ENCODE data around the gene PLA2G1B.

Gene PLA2G1B

DNA sequence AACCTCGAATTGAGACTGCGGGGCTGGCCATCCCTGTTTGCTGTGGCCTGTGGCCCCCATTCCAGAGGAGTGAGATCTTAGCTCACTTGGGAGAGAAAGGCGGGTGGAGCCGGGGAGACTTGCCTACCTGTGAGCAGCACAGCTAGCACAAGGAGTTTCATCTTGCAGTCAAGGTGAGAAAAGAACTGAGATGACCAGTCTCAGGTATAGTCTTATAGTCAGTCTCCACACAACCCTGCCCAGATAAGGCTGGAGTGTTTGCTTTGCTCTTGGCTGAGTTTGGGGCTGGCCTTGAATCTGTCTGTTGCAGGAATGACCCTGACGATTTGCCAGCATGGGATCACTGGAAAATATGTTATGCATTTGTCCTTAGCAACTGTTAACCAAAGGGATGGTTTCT is at the start of gene PLA2G1B:
Gene PLA2G1B (minus strand): TSS at position 187 of the 400 bp plus-strand sequence. CDS start 26 bp downstream, at position 161.
- DNase-seq (ENCODE audit: low read depth in 3 of 3) = no peak

DNA sequence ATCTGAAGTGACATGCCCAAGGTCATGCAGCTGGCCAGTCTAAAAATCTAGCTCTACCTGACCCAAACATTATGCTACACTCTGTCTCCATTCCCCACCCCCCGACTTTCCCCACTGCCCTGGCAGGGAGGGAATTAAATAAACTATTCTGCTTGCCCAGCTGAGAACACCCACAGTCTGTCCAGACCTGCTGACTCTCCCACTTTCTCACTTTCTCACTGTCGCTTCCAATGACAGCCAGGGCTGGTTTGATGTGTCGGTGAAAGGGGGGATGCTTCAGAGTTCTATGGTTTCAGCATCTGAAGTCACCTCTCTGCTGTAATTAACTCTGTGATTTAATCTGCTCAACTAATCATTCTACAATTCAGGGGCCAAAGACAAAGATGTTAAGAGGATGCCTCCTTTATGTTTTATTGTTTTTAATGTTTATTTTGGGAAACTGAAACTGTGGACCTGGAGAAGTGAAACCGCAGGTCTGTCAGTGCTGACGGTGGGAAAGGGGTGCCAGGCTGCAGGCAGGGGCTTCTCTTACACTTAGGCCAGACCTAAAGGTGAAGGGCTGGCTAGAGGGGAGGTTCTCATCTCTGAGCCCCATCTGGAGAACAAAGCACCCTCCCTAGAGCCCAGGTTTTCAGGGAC is 49.5 kb upstream of the PLA2G1B start:
- no peak for DNase-seq (ENCODE audit: low read depth in 3 of 3)

DNA sequence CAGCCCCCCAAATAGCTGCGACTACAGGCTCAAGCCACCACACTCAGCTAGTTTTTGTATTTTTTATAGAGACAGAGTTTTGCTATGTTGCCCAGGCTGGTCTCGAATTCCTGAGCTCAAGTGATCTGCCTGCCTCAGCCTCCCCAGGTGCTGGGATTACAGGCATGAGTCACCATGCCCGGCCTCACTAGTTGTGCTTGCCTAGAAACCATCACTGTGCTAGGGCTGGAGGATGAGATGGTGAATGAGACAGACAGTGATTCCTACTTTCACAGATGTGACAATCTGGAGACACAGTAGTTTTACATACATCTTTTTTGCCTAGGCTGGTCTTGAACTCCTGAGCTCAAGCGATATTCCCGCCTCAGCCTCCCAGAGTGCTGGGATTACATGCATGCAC is 48.8 kb upstream of the PLA2G1B start:
- DNase-seq (ENCODE audit: low read depth in 3 of 3) = no peak

DNA sequence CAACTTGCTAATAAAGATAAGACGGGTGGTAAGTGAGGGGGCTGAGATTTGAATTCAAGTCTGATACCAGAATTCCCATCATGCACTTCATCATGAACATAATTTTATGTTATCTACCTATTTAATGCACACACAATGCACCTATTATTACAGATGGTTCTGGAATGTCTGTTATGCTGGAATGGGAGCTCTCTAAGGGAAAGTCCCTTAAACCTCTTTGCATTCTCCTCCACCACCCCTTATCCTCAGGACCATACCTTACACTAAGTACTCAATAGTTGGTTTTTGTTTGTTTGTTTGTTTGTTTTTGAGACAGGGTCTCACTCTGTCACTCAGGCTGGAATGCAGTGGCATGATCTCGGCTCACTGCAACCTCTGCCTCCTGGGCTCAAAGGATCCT is 48.4 kb upstream of the PLA2G1B start:
- no peak for DNase-seq (ENCODE audit: low read depth in 3 of 3)

DNA sequence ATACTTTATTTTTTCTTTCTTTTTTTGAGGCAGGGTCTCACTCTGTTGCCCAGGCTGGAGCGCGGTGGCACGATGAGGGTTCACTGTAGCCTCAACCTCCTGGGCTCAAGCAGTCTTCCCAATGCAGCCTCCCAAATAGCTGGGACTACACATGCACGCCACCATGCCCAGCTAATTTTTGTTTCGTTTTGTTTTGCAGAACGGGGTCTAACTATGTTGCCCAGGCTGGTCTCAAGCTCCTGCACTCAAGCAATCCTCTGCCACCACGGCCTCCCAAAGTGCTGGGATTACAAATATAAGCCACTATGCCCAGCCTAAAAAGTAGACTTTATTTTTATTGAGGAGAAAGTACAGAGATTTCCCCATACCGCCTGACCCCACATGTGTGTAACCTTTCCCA is 46.1 kb upstream of the PLA2G1B start:
- no peak for DNase-seq (ENCODE audit: low read depth in 3 of 3)

DNA sequence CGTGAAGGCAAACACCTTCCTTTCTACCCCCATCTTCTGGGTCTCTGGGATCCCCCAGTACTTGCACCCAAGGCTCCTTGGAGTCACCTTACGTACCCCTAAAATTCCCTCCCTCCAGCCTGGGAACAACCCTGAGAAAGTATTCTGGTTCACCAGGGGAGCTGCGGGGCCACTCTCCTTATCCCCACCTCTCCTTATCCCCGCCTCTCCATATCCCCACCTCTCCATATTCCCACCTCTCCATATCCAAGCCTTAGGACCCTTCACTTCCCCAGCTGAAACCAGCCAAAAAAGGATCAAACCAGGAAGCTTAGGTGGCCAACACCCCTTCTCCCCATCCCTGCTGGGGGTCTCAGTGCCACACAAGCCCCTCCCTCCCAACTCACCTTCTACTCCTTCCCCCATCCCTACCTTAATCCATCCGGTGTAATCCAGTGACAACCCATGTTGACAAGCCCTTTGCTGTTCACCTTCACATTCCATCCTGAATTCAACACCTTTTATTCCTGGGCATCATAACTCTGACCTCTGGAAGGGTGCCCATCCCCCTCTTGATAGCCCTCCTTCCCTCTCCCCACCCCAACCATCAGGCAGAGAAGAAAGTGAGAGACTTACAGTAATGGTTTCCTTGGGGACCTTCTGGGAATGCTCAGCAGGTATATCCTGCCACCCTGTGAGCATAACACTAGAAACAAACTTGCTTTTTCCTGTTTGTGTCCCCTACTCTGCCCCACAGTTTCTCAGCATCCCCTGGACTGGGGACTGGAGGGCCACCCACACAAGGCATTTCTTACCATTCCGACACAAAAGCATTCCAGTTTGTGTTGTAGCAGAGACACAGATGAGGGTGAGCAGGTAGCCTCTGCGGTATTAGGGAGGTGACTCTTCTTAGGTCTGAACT is 43.0 kb upstream of the PLA2G1B start:
- DNase-seq (ENCODE audit: low read depth in 3 of 3) = no peak

DNA sequence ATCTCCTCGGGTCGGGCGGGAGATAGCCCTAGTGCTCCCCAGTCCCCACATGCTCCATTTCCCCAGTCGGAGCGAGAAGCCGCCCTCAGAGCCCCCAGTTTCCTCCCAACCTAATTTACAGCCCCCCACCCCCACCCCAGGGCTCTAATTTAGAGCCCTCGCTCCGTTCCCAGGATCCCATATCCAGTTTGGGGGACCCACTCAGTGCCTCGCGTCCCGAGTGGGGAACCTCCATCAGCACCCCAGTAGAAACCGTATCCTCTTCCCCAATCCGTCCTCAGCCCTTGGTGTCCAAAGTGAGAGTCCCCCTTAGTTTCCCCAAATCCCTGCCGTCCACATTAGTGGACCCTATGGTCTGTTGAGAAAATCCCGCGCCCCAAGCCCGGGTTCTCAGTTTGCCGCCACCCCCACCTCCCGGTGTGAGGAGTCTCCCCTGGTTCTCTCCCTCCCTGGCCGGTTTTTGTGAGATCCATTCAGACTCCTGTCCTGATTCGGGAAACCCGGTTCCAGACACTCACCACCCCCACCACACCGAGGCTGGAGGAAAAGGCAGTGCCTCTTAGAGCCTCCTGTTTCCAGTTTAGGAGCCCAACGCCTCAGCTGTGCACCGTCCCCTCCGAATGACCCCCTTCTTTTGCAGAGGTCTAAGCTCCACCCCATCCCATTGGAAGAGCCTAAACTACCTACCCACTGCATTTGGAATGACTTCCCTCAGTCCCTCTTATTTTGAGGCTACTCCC is 42.2 kb upstream of the PLA2G1B start:
- no peak for DNase-seq (ENCODE audit: low read depth in 3 of 3)

DNA sequence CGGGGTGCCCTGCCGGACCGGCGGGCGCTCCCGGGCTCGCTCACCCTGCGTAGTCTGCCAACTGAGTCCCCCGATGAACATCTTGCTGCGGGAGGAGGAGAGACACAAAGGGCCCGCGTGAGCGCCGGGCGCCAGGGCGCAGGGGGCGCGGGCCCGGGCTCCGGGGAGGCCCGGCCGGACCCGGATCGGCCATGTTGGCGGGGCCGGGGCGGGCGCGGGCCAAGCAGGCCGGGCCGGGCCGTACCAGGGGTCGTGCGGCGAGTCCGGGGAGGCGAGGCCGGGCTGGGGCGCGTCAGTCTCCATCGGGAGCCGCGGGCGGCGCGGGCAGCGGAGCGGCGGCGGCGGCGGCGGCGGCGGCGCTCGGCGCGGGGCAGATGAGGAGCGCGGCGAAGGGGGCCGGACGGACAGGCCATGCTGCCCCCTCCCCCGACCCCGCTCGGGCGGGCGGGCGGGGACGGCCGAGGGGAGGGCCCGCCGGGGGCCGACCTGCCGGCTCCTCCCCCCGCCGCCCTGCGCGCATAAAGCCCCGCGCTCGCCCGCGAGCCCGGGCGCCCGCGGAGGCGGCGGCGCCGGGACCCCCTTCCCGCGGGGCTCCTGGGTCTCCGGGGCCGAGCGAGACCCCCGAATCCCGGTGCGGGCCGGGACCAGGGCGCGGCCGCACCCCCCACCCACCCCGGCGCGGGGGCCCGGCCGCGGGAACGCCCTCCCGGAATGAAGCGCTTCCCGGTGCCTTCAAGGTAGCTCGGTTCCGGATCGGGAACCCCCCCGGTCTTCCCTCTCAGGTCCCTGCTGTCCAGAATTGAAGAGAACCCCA is 41.4 kb upstream of the PLA2G1B start, which contains the start of gene MSI1:
Gene MSI1 (minus strand): TSS at position 376 of the 814 bp plus-strand sequence. CDS start 73 bp downstream, at position 303.
- DNase-seq (ENCODE audit: low read depth in 3 of 3) = no peak

DNA sequence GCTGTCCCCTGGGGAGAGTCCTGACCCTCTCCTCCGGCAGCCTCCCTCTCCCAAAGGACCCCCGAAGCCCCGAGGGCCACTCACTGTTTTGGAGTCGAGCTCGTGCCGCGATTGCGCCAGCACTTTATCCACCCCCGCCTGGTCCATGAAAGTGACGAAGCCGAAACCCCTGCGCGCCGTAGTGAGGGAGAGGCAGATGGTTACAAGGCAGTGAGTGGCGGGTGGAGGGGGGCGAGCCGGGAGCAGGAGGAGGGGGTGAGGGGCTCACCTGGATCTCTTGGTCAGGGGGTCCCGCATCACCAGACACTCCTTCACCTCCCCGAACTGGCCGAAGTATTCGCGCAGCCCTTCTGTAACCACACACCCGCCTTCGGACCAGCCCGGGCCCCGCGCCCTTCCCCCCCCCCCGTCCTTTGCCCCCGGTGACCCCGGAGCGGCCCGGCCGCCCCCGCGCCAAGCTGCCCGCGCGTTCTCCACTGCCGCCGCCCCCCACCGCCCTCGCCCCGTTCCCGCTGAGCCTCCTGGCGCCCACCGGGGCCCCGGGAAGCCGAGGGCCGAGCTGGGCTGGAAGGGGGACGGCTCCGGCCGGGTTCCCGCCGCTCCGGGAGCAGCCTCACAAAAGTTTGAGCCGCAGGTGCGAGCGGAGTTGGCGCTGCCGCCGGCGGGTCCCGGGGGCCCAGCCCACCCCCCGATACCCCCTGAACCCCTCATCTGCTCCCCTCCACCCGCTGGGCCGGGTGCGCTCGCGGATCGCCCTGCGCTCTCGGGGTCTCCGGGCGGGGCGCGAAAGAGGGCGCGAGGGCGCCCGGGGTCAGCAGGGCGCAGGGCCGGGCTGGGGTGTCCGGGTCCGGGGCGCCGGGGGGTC is 40.6 kb upstream of the PLA2G1B start:
- peak in 2 of 3 experiments; percentile 25 to 39 for DNase-seq (ENCODE audit: low read depth in 3 of 3)

DNA sequence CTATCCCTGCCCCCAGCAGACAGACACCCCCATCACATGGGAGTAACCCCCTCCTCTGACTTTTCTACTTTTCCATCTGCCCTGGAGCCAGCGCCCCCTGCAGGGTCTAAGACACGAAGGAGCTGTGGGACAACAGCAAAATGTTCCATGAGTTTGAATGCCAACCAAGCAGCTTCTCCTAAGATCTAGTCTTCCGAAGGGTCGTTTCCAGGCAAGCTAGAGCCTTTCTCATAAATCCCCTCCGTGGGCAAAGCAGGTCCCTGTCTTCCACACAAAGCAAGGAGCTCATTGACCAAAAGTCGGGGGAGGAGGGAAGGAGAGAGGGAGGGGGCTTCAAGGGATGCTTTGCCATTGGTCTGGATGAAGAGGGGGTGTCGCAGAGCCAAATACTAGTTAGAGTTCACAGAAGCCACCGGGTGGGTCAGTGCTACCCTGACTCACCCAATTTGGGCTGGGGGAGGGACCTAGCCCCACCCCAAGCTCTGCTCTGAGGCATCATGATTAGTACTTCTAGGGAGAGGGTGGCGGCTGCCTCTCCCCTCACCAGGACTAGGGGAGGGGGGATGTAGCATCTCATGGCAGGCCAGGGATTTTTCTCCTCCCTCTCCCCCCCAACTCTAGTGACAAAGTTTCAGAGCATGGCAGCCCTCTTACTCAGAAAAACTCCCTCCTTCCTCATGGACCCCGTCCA is 39.8 kb upstream of the PLA2G1B start:
- DNase-seq (ENCODE audit: low read depth in 3 of 3) = no peak

DNA sequence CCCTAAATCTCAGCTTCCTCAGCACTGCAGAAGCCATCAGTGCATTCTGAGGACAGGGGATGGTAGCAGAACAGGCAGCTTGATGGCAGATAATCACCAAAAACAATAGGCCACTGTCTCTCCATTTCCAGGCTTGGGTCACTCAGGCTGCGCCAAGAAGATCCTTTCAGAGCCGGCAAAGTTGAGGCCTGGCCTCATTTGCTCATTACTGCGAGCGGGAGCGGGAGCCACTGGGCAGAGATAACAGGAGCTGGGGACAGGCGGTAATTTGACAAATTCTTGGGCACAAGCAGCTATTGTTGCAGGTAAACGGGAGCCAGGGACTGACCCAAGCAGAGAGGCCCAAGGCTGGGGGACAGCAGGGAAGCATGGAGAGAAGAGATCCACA is 39.3 kb upstream of the PLA2G1B start:
- no peak for DNase-seq (ENCODE audit: low read depth in 3 of 3)

DNA sequence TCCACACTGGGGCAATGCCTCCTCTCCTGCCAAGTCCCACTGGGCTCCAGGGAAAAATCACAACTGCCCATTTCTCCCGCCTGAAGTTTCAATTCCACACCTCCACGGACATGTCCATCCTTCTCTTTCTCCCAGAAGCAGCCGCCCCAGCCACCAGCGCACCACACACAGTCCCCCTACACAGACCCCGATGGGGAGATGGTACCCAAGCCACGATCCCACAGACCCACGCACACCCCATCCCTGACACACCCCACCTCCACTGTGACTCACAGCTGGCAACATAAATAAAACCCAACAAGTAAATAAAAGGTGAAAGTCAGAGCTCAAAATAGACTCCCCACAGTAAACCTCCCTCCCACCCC is 38.7 kb upstream of the PLA2G1B start:
- DNase-seq (ENCODE audit: low read depth in 3 of 3) = no peak

DNA sequence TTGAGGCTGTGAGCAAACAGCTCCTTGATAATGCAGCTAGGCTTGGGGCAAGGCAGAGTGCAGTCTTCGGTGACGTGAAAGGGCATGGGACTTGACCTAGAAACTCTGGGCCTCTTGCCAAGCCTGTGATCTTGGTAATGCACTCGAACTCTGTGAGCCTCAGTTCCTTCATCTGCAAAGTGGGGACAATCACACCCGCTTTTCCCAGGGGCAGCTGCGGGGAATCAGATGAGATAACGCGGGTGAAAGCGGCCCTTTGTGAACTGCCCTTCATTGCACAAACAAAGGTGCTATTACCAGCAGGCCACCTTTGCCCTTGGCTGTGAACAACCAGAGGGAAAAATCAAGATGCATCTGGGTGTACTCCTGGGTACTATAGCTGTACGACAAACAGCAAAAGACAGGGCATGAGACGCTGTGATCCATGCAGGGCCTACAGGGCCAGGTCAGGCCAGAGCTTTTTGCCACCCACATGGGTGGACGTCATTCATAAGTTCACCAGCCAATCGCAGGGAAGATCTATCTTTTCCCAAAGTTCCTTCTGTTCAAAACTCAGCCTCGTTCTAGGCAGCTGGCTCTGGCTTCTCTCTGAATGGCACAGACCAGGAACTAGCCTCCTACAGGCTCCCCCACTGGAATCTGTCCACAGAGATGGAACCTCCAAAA is 38.2 kb upstream of the PLA2G1B start:
- no peak for DNase-seq (ENCODE audit: low read depth in 3 of 3)

DNA sequence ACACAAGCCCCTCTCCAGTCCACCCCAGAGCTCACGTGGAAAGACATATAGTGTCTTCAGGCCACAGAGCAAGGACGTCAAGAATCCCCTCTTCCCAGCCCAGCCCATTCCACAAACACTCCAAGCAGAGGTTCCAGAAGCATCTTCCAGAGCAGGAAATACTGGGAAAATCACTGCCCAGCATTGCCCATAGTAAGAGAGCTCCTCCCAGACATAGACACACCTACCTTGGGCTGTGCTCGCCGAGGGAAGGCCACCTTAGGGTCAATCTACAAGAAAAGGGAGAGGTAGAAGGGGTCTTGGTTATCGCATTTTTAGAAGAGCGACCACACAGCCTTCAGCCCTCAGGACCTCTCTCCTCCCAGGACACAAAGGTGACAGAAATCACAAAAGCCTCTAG is 36.9 kb upstream of the PLA2G1B start:
- no peak for DNase-seq (ENCODE audit: low read depth in 3 of 3)

DNA sequence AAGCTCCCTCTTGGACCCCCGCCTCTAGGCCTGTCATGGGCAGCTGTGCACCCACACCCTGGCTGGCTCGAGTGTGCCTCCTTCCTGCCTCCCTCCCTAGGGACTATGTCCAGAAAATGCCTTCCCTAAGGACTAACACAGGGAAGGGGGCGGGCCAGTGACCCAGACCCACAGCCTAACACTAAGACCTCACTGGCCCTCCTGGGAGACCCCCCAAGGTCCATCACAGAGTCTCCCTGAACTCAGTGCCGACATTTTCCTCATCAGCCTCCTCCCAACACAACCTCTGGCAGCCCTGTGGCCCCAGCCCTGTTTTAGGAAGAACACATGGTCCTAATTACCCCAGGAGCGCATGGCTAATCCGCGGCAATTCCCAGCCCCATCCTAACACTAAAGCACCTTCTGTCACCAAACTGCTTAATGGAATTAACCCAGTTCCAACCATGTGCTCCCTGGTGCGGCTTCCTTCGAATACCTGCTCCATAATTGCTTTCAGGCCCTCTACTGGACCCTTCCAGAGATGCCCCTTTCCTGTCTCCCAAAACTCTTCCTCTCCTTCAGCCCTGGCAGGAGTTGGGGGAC is 35.8 kb upstream of the PLA2G1B start:
- no peak for DNase-seq (ENCODE audit: low read depth in 3 of 3)

DNA sequence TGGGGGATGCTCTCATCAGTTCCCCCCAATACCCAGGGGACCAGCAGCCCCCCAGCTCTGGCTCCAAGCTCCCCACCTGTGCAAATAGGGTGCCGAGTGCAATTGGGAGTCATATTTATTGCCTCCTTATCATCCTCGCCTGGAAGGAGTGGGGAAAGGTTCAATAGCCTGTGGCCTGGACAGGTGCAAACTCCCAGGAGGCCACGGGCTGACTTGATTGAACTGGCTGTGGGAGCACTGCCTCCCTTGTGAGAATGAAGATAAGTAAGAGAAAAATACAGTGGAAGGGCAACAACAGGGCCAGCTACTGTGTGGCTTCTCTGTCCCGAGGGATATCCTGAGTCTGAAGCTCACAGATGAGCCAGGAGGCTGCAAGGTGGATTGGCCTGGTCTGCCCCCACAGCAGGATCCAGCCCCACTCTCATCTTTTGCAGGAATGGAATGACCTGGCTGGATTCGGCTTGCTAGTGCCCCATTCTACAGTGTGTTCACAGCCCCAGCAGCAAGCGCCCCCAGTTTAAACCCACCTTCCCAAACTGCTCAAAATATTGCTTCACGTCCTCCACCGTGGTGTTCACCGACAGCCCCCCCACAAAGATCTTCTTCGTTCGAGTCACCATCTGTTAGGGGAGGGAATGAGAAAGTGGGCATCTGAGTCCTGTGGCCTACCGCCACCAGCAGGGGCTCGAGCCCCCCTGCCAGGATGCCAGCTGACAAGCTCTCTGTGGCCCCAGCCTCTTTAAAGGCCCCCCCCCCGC is 35.1 kb upstream of the PLA2G1B start:
- no peak for DNase-seq (ENCODE audit: low read depth in 3 of 3)

DNA sequence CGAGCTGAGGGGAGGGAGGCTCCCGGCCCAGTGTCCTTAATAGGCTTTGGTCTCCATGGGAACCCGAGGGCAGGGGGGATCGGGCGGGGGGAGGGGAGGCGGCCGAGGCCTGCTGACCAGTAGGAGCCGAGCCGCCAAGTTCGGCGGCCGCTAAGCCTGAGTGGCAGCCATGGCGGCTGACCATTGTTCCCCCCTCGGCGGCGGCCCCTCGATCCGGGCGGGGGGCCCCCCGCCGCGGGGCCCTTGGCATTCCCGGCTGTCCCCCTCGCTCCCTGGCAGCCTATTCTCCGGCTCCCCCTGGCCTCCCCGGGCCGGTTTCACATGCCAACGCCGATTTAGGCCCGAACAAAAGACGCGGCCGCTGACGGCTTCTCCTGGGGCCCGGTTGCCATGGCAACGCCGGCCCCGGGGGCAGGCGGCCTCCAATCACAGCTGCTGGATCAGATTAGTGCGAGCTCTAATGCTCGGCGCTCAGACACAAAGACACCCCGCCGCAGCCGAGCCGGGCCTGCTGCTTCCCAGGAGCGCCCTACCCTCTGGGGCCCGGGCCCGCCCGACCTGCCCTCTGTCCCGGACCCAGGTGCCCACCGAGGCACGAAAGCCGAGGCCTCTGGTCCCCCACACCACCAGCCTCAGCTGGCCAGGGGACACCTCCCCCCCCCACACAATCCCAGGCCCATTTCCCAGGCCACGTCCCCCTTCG is 34.1 kb upstream of the PLA2G1B start:
- DNase-seq (ENCODE audit: low read depth in 3 of 3) = no peak

DNA sequence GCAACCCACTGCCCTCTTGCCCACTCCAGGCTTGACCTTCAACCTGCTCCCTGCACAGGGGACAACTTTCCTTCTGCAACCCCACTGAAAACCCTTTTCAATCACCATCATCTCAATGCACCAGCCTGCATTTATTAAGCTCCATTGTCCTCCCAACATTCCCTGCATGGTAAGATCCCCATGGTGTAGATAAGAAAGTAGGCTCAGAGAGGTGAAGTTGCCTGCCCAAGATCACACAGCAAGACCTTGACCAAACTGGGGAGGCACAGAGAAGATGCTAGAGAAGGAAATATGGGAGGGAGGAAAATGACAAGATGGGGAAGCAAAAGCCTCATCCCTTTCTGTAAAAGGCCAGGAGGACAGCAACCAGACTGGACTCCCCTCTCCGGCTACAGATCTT is 31.5 kb upstream of the PLA2G1B start:
- DNase-seq (ENCODE audit: low read depth in 3 of 3) = no peak

Data from stimulated activated CD4-positive, alpha-beta T cell treated with anti-CD3 and anti-CD28 coated beads, TNF-alpha, amount 100 ng/mL, for 24 hours (primary cell).